OCI-LY3 (cell line): ENCODE results near the gene RBM19.

Source experiments
- H2AFZ ChIP-seq: fragments of 200-600, 300-600 bp; shearing (Covaris generic); 2 replicates; pipeline ENCODE4 v1.6.0; 2014; ENCODE audit warnings: antibody characterized with exemption, low read depth, low read length
- H3K27ac ChIP-seq: fragments of 200-600, 300-600 bp; sonication (generic); 2 replicates; pipeline ENCODE4 v1.5.1; 2014; ENCODE audit warnings: mild to moderate bottlenecking, low read length, moderate library complexity, mixed read lengths
- H3K27me3 ChIP-seq: fragments of 200-600, 300-600 bp; sonication (generic); 2 replicates; pipeline ENCODE4 v1.6.1; 2014; ENCODE audit warnings: low read depth, low read length, mixed read lengths
- H3K36me3 ChIP-seq: fragments of 200-600, 300-600 bp; sonication (generic); replicated peaks from 2 replicates; pipeline ENCODE3; 2014; ENCODE audit warnings: low read depth, low read length, mixed read lengths
- H3K4me1 ChIP-seq: fragments of 300-600, 200-600 bp; sonication (generic); 2 replicates; pipeline ENCODE4 v1.6.1; 2014; ENCODE audit warnings: low read length, mixed read lengths
- H3K4me2 ChIP-seq: fragments of 200-600, 300-600 bp; sonication (generic); 2 replicates; pipeline ENCODE4 v1.6.1; 2014; ENCODE audit warnings: low read length, mixed read lengths
- H3K4me3 ChIP-seq: fragments of 300-600, 200-600 bp; sonication (generic); 2 replicates; pipeline ENCODE4 v1.5.1; 2014; ENCODE audit warnings: antibody characterized with exemption, mild to moderate bottlenecking, low read length, moderate library complexity
- H3K79me2 ChIP-seq: fragments of 300-600, 200-600 bp; shearing (Covaris generic); 2 replicates; pipeline ENCODE4 v1.6.1; 2014; ENCODE audit warnings: mild to moderate bottlenecking, low read length, mixed read lengths
- H3K9ac ChIP-seq: fragments of 300-600, 200-600 bp; shearing (Covaris generic); 2 replicates; pipeline ENCODE4 v1.6.0; 2014; ENCODE audit warnings: mild to moderate bottlenecking, low read length, moderate library complexity
- H3K9me3 ChIP-seq: fragments of 200-600, 300-600 bp; shearing (Covaris generic); 2 replicates; pipeline ENCODE4 v1.6.1; 2014; ENCODE audit warnings: low read length, mixed read lengths; ENCODE audit not compliant: insufficient read depth
- H4K20me1 ChIP-seq: fragments of 200-600, 300-600 bp; sonication (generic); 2 replicates; pipeline ENCODE4 v1.6.1; 2016; ENCODE audit warnings: low read length, mixed read lengths; ENCODE audit not compliant: insufficient read depth
- CTCF ChIP-seq: fragments of 200-600, 300-600 bp; sonication (generic); IDR thresholded peaks from 2 replicates; pipeline ENCODE4 v1.5.1; 2014; ENCODE audit warnings: antibody characterized with exemption, low read length, low read depth
- EZH2phosphoT487 ChIP-seq: fragments of 200-600 bp; shearing (Covaris generic); IDR thresholded peaks from 2 replicates; pipeline ENCODE4 v1.6.1; 2018; ENCODE audit warnings: antibody characterized with exemption, mixed run types, low read depth

RBM19 gene

DNA sequence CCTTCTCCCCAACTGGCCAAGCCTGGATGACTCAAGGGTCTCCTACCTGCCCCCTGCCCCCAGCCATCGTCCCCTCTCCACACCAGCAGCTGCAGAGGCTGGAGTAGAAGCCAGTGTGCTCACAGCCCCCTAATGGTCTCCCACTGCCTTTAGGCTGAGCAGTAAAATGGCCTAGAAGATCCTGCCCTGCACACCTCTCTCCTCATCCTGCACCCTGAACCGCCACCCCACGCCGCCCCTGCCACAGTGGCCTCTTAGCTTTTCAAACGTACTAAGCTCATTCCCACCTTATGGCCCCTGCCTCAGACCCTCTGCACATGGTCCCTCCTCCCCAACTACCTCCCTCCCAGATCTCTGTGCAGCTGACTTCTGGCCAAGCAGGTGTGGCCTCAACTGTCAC is 46.3 kb downstream of the RBM19 start:
- no peak for TF ChIP-seq CTCF
- TF ChIP-seq EZH2phosphoT487 = no peak
- no peak overlapping the region for H3K4me2 ChIP-seq
- H3K4me1 ChIP-seq = peaks cover 18% of the 10 kb centered on the region

DNA sequence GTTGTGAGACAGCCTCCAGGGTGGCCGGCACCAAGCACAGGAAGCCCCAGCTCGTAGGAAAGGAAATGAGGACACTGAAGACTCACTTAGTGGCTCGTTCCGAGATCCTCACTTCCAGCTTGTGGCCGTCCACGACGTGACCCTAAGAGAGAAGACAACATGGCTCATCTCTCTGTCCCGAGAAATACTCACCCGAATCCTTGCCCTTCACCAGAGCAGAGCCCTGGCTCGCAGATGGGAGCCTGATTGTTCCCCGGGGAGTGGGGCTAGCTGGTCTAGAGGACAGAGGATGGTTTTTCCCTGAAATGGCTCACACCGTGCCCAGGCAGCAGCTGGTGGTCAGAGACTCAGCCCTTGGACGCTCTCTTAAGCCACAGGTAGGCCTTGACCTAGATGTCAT is 47.8 kb downstream of the RBM19 start:
- H3K4me2 ChIP-seq = no peak overlapping the region
- peaks cover 21% of the 10 kb centered on the region for H3K36me3 ChIP-seq
- no peak overlapping the region for H2AFZ ChIP-seq
- H3K4me1 ChIP-seq = peaks cover 3% of the 10 kb centered on the region
- no peak overlapping the region for H3K4me3 ChIP-seq
- H3K9ac ChIP-seq = no peak overlapping the region
- no peaks in the 10 kb centered on the region for H3K79me2 ChIP-seq
- no peak overlapping the region for H3K27ac ChIP-seq
- TF ChIP-seq EZH2phosphoT487 (no peak), CTCF (no peak)
- no peaks in the 10 kb centered on the region for H3K27me3 ChIP-seq
- H4K20me1 ChIP-seq = no peaks in the 10 kb centered on the region
- no peaks in the 10 kb centered on the region for H3K9me3 ChIP-seq

More for the DNA sequence above, 46.3 kb downstream of the RBM19 start:
- Histone ChIP-seq H3K4me3 (no peak overlapping the region), H3K79me2 (no peaks in the 10 kb centered on the region), H3K9me3 (no peaks in the 10 kb centered on the region), H3K9ac (no peak overlapping the region), H3K36me3 (peaks cover 30% of the 10 kb centered on the region), H4K20me1 (no peaks in the 10 kb centered on the region), H3K27ac (no peak overlapping the region), H2AFZ (no peak overlapping the region), H3K27me3 (no peaks in the 10 kb centered on the region)

- H3K4me1 ChIP-seq = no peaks in the 10 kb centered on the region
- no peak overlapping the region for H3K27ac ChIP-seq
- no peaks in the 10 kb centered on the region for H3K27me3 ChIP-seq
- H3K79me2 ChIP-seq = no peaks in the 10 kb centered on the region
- H3K9ac ChIP-seq = no peak overlapping the region
- H3K4me2 ChIP-seq = no peak overlapping the region
- H2AFZ ChIP-seq = no peak overlapping the region
- H4K20me1 ChIP-seq = no peaks in the 10 kb centered on the region
- H3K36me3 ChIP-seq = peaks cover 19% of the 10 kb centered on the region
- no peak overlapping the region for H3K4me3 ChIP-seq
- H3K9me3 ChIP-seq = no peaks in the 10 kb centered on the region
- TF ChIP-seq EZH2phosphoT487 = no peak
- TF ChIP-seq CTCF = no peak
Measured at GRCh38 chr12:113917393-113917792, 48.7 kb downstream of the RBM19 start.

GRCh38 chr12:113914806-113915205 is 51.3 kb downstream of the RBM19 start:
- no peaks in the 10 kb centered on the region for H3K4me1 ChIP-seq
- H3K4me2 ChIP-seq = no peak overlapping the region
- H3K79me2 ChIP-seq = no peaks in the 10 kb centered on the region
- TF ChIP-seq CTCF = no peak
- TF ChIP-seq EZH2phosphoT487 = no peak
- H2AFZ ChIP-seq = no peak overlapping the region
- H3K27me3 ChIP-seq = no peaks in the 10 kb centered on the region
- no peaks in the 10 kb centered on the region for H4K20me1 ChIP-seq
- H3K4me3 ChIP-seq = no peak overlapping the region
- H3K27ac ChIP-seq = no peak overlapping the region
- no peaks in the 10 kb centered on the region for H3K9me3 ChIP-seq
- peaks cover 17% of the 10 kb centered on the region for H3K36me3 ChIP-seq
- H3K9ac ChIP-seq = no peak overlapping the region
